Measurements from ENCODE around the gene IDH1. TPM values are rescaled to one million over a fixed set of nuclear protein-coding genes. Genes with fewer than 3 reads are reported as not detected.

The IDH1 gene
- total and polyA plus RNA-seq, 2 of the 13 experiments (the other 11 are each of a cell fraction or from before 2014, with no cell fraction given): 312 to 1,077 TPM

DNA sequence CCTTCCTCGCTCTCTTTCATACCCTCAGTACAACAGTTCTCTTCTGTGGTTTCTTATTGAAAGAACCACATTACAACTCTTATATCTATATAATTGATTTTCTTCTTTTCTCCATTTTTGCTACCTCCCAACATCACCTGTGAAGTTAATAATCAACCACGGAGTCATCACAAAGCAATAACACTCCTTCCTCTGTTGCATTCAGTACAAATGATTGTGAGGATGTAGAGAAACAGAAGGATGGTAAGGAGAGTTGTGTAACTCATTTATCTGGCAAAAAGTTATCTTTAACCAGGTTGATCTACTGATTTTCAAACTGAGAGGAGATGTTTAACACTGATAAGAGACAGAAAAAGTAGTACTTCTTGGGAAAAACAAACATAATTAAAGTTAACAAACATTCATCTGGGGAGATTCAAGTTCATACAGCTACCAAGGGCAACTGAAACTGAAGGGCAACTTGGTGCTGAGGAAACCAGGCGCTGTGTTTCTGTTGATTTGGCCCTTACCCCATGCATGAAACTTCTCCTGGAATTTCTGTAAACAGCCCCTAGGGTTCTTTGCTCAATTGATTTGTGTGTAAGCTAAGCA is 14.2 kb downstream of the IDH1 start (continued):
- no peak for TF ChIP-seq MBNL3 (CRISPR knock-in tag; conservative IDR thresholded peaks at IDR 0.05)

DNA sequence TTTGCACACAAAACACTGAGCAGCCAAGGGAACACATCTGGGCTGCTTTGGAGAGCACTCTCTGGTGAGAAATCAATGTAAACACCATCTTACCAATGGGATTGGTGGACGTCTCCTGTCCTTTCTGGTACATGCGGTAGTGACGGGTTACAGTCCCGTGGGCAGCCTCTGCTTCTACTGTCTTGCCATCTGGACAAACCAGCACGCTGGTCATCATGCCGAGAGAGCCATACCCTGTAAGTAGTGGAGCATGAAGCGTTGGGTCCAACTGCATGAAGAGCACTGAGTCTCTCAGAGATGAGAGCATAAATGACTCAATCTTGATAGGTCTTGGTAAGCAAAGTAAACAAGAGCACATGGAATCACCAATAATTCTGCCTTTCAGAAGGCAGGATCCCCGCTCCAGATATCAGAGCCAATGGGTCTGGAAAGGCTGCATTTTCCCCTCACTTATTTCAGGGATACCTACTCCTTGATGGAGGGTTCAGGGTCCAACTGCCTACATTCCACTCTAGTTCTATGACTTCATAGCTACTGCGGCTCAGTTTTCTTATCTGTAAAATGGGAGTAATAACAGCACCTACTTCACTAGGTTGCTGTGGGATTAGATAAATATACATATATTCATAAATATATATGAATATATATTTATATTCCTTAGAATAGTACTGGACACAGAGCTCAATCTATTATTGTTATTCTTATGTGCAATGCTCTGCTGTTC is 14.9 kb downstream of the IDH1 start:
- Histone ChIP-seq H3K4me3 (replicated peaks in 1 of 3; ENCODE audit: insufficient read depth in 1 of 3, low read depth in 2 of 3, low read length in 3 of 3) (no peak overlapping the region), H4K20me1 (ENCODE audit: insufficient read depth, low read length) (no peaks in the 10 kb centered on the region), H3K9me3 (ENCODE audit: low read length) (no peaks in the 10 kb centered on the region), H3K27me3 (ENCODE audit: control insufficient read depth in 1 of 2, insufficient read depth in 2 of 2, low read length in 2 of 2) (no peaks in the 10 kb centered on the region), H3K36me3 (replicated peaks in 1 of 2; ENCODE audit: control insufficient read depth in 1 of 2, insufficient read depth in 2 of 2, low read length in 2 of 2) (peaks cover 26 to 68% of the 10 kb centered on the region in 2 experiments), H3K4me1 (ENCODE audit: insufficient read depth, low read length) (peaks cover 20% of the 10 kb centered on the region), H3K79me2 (ENCODE audit: insufficient read depth, low read length) (no peaks in the 10 kb centered on the region), H2AFZ (ENCODE audit: low read length) (no peak overlapping the region), H3K27ac (ENCODE audit: extremely low read length, insufficient read depth, low read length) (no peak overlapping the region), H3K4me2 (ENCODE audit: low read depth, low read length) (no peak overlapping the region), H3K9ac (ENCODE audit: insufficient read depth, low read depth, low read length) (no peak overlapping the region)
- intact Hi-C loops (cut with micrococcal nuclease; ENCODE audit: unreplicated experiment): no loop called here
- CTCF ChIA-PET (ENCODE audit: low intra/inter-chr PET ratio, low total read pairs): no interaction called here
- POLR2A ChIA-PET: interaction anchor here (3.0 kb wide), 1 partner anchor 14 kb away, joined by 20 read pairs; the partner anchor contains the start of gene IDH1
- over 99% methylated on average over 9 of the region's 9 CpGs for WGBS (ENCODE audit: low lambda C conversion rate)
- FAIRE-seq (no peak), ATAC-seq (no peak), DNase-seq (ENCODE audit: low spot score) (no peak)
- no TSS peak for BruUV-seq (replicated peaks)
- in situ Hi-C loops (cut with HindIII; ENCODE audit: extremely low pct_ligation_motif_present, low pct_unique_long_range_greater_than_20kb): no loop called here
- TF ChIP-seq, protein P1, sequence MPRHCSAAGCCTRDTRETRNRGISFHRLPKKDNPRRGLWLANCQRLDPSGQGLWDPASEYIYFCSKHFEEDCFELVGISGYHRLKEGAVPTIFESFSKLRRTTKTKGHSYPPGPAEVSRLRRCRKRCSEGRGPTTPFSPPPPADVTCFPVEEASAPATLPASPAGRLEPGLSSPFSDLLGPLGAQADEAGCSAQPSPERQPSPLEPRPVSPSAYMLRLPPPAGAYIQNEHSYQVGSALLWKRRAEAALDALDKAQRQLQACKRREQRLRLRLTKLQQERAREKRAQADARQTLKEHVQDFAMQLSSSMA (CRISPR knock-in tag; IDR thresholded peaks at IDR 0.05): no peak
- TF ChIP-seq RAD21 (CRISPR knock-in tag; IDR thresholded peaks at IDR 0.05) (peak; percentile 13; the same call in 1 of the 2 replicates), RBFOX2 (IDR thresholded peaks at IDR 0.05; ENCODE audit: low read depth, low read length) (no peak; the same call in 1 of the 2 replicates), ZIK1 (CRISPR knock-in tag; IDR thresholded peaks at IDR 0.05; ENCODE audit: borderline replicate concordance, low read depth) (no peak), ZNF605 (CRISPR knock-in tag; IDR thresholded peaks at IDR 0.05) (no peak), RBM22 (optimal IDR thresholded peaks at IDR 0.05; ENCODE audit: low read length) (peak; percentile 83), ZMYM3 (CRISPR knock-in tag; IDR thresholded peaks at IDR 0.05) (0 out of 2 replicates have a peak, but pooled peaks have one; percentile 26), POLR2A (IDR thresholded peaks at IDR 0.05; ENCODE audit: insufficient read depth in 1 of 2, low read depth in 2 of 2, low read length in 2 of 2) (0 out of 4 replicates have a peak, but pooled peaks of 1 of the 2 experiments have one; percentile 29), SMYD3 (CRISPR knock-in tag; IDR thresholded peaks at IDR 0.05) (no peak), ZNF737 (CRISPR knock-in tag; IDR thresholded peaks at IDR 0.05; ENCODE audit: borderline replicate concordance) (0 out of 2 replicates have a peak, but pooled peaks have one; percentile 61), ZNF614 (CRISPR knock-in tag; IDR thresholded peaks at IDR 0.05; ENCODE audit: borderline replicate concordance) (no peak), ZNF326 (CRISPR knock-in tag; IDR thresholded peaks at IDR 0.05; ENCODE audit: borderline replicate concordance) (no peak), PHF5A (CRISPR knock-in tag; IDR thresholded peaks at IDR 0.05; ENCODE audit: low read depth, unreplicated experiment) (no peak), TEAD2 (CRISPR knock-in tag; IDR thresholded peaks at IDR 0.05) (no peak), KDM4B (CRISPR knock-in tag; IDR thresholded peaks at IDR 0.05) (no peak), AGO1 (IDR thresholded peaks at IDR 0.05; ENCODE audit: low read depth, low read length, poor library complexity, severe bottlenecking) (no peak), MIER3 (CRISPR knock-in tag; IDR thresholded peaks at IDR 0.05; ENCODE audit: borderline replicate concordance) (no peak)
- TF ChIP-seq, protein P2, sequence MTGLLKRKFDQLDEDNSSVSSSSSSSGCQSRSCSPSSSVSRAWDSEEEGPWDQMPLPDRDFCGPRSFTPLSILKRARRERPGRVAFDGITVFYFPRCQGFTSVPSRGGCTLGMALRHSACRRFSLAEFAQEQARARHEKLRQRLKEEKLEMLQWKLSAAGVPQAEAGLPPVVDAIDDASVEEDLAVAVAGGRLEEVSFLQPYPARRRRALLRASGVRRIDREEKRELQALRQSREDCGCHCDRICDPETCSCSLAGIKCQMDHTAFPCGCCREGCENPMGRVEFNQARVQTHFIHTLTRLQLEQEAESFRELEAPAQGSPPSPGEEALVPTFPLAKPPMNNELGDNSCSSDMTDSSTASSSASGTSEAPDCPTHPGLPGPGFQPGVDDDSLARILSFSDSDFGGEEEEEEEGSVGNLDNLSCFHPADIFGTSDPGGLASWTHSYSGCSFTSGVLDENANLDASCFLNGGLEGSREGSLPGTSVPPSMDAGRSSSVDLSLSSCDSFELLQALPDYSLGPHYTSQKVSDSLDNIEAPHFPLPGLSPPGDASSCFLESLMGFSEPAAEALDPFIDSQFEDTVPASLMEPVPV (CRISPR knock-in tag; IDR thresholded peaks at IDR 0.05): 0 out of 2 replicates have a peak, but pooled peaks have one; percentile 38
- TF ChIP-seq, protein P3, sequence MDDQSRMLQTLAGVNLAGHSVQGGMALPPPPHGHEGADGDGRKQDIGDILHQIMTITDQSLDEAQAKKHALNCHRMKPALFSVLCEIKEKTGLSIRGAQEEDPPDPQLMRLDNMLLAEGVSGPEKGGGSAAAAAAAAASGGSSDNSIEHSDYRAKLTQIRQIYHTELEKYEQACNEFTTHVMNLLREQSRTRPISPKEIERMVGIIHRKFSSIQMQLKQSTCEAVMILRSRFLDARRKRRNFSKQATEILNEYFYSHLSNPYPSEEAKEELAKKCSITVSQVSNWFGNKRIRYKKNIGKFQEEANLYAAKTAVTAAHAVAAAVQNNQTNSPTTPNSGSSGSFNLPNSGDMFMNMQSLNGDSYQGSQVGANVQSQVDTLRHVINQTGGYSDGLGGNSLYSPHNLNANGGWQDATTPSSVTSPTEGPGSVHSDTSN (CRISPR knock-in tag; IDR thresholded peaks at IDR 0.05; ENCODE audit: borderline replicate concordance): no peak
